ENCODE measurements around the gene CASKIN2. TPM values are rescaled to one million over a fixed set of nuclear protein-coding genes. Genes with fewer than 3 reads are reported as not detected.

The CASKIN2 gene
- total RNA-seq, 1 donor from 2014 or later = 42.3 TPM

- Mint-ChIP-seq H3K27me3 (ENCODE audit: low read depth) (no peaks in the 10 kb centered on the region), H3K4me3 (no peak overlapping the region), H3K27ac (ENCODE audit: unreplicated experiment) (peak overlapping the region; percentile 50), H3K4me1 (peaks cover 10% of the 10 kb centered on the region), H3K9me3 (no peaks in the 10 kb centered on the region), H3K36me3 (ENCODE audit: low read depth) (no peaks in the 10 kb centered on the region)
- DNase-seq (ENCODE audit: low read depth, low spot score) = no peak
- TF ChIP-seq CTCF (conservative IDR thresholded peaks at IDR 0.05) = no peak
Observed at GRCh38 chr17:75489511-75489955, 25.8 kb downstream of the CASKIN2 start.

- no peak for TF ChIP-seq CTCF (conservative IDR thresholded peaks at IDR 0.05)
- Mint-ChIP-seq H3K4me3 (no peak overlapping the region), H3K36me3 (ENCODE audit: low read depth) (no peaks in the 10 kb centered on the region), H3K27ac (ENCODE audit: unreplicated experiment) (no peak overlapping the region), H3K9me3 (no peaks in the 10 kb centered on the region), H3K27me3 (ENCODE audit: low read depth) (no peaks in the 10 kb centered on the region), H3K4me1 (peaks cover 10% of the 10 kb centered on the region)
- DNase-seq (ENCODE audit: low read depth, low spot score) = no peak
Observed at GRCh38 chr17:75488693-75489510, 26.4 kb downstream of the CASKIN2 start.

GRCh38 chr17:75487351-75488070 is 27.8 kb downstream of the CASKIN2 start:
- Mint-ChIP-seq H3K27me3 (ENCODE audit: low read depth) (no peaks in the 10 kb centered on the region), H3K4me1 (peaks cover 10% of the 10 kb centered on the region), H3K9me3 (no peaks in the 10 kb centered on the region), H3K4me3 (no peak overlapping the region), H3K36me3 (ENCODE audit: low read depth) (no peaks in the 10 kb centered on the region), H3K27ac (ENCODE audit: unreplicated experiment) (peak overlapping the region; percentile 93)
- DNase-seq (ENCODE audit: low read depth, low spot score) = no peak
- TF ChIP-seq CTCF (conservative IDR thresholded peaks at IDR 0.05) = no peak

- TF ChIP-seq CTCF (conservative IDR thresholded peaks at IDR 0.05) = no peak
- peaks cover 10% of the 10 kb centered on the region for H3K4me1 Mint-ChIP-seq
- DNase-seq (ENCODE audit: low read depth, low spot score) = no peak
- no peaks in the 10 kb centered on the region for H3K27me3 Mint-ChIP-seq (ENCODE audit: low read depth)
- H3K4me3 Mint-ChIP-seq = no peak overlapping the region
- no peaks in the 10 kb centered on the region for H3K36me3 Mint-ChIP-seq (ENCODE audit: low read depth)
- peak overlapping the region; percentile 58 for H3K27ac Mint-ChIP-seq (ENCODE audit: unreplicated experiment)
- H3K9me3 Mint-ChIP-seq = no peaks in the 10 kb centered on the region
Observed at GRCh38 chr17:75486951-75487350, 28.4 kb downstream of the CASKIN2 start.

GRCh38 chr17:75486151-75486550 is 29.2 kb downstream of the CASKIN2 start:
- H3K4me1 Mint-ChIP-seq = peaks cover 10% of the 10 kb centered on the region
- no peak for DNase-seq (ENCODE audit: low read depth, low spot score)
- no peaks in the 10 kb centered on the region for H3K9me3 Mint-ChIP-seq
- H3K4me3 Mint-ChIP-seq = no peak overlapping the region
- H3K27ac Mint-ChIP-seq (ENCODE audit: unreplicated experiment) = no peak overlapping the region
- no peak for TF ChIP-seq CTCF (conservative IDR thresholded peaks at IDR 0.05)
- no peaks in the 10 kb centered on the region for H3K36me3 Mint-ChIP-seq (ENCODE audit: low read depth)
- no peaks in the 10 kb centered on the region for H3K27me3 Mint-ChIP-seq (ENCODE audit: low read depth)

Measured in neural crest cell (in vitro differentiated cells).